Neural progenitor cell (in vitro differentiated cells): Measurements from ENCODE around the gene LILRB2. TPM values are rescaled to one million over a fixed set of nuclear protein-coding genes. Genes with fewer than 3 reads are reported as not detected.

ENCODE experiments used
- DNase-seq: peaks from one replicate; pipeline ENCODE4 v3.0.0-alpha.2; 2016; ENCODE audit warnings: low spot score
- H2AFZ ChIP-seq: fragments of 200-600 bp; sonication (generic); replicated peaks from 2 replicates; pipeline ENCODE4 v1.6.1; 2016; ENCODE audit warnings: antibody characterized with exemption
- H3F3A ChIP-seq: fragments of 200-600 bp; sonication (generic); 2 replicates; pipeline ENCODE4 v1.6.1; 2016; ENCODE audit warnings: antibody characterized with exemption, low read depth
- H3K27ac ChIP-seq: fragments of 200-600 bp; sonication (generic); 2 replicates; pipeline ENCODE4 v1.5.1; 2016; ENCODE audit warnings: mild to moderate bottlenecking
- H3K27me3 ChIP-seq: fragments of 200-600 bp; sonication (generic); 2 replicates; pipeline ENCODE4 v1.6.1; 2016; ENCODE audit warnings: mild to moderate bottlenecking, moderate library complexity
- H3K36me3 ChIP-seq: fragments of 200-600 bp; sonication (generic); 2 replicates; pipeline ENCODE4 v1.5.1; 2016
- H3K4me1 ChIP-seq: fragments of 200-600 bp; sonication (generic); 2 replicates; pipeline ENCODE4 v1.6.1; 2016; ENCODE audit warnings: mixed run types
- H3K4me2 ChIP-seq: fragments of 200-600 bp; sonication (generic); 2 replicates; pipeline ENCODE4 v1.6.1; 2016
- H3K4me3 ChIP-seq: fragments of 200-600 bp; sonication (generic); 2 replicates; pipeline ENCODE4 v1.5.1; 2016
- H3K79me2 ChIP-seq: fragments of 200-600 bp; sonication (generic); 2 replicates; pipeline ENCODE4 v1.6.1; 2016; ENCODE audit warnings: low read depth
- H3K9ac ChIP-seq: fragments of 200-600 bp; sonication (generic); 2 replicates; pipeline ENCODE4 v1.6.1; 2016
- H3K9me3 ChIP-seq: fragments of 200-600 bp; sonication (generic); 2 replicates; pipeline ENCODE4 v1.5.1; 2016; ENCODE audit warnings: low read depth
- H4K20me1 ChIP-seq: fragments of 200-600 bp; sonication (generic); 2 replicates; pipeline ENCODE4 v1.6.1; 2016; ENCODE audit warnings: low read depth
- H3K27ac Mint-ChIP-seq: 3 replicates; pipeline ENCODE4 v1.8.0; 2021; ENCODE audit warnings: mixed read lengths
- H3K27me3 Mint-ChIP-seq: 2 replicates; pipeline ENCODE4 v1.8.0; 2022; ENCODE audit warnings: low read depth, mild to moderate bottlenecking, inconsistent platforms, moderate library complexity, mixed read lengths; ENCODE audit not compliant: insufficient read depth
- H3K36me3 Mint-ChIP-seq: 3 replicates; pipeline ENCODE4 v1.8.0; 2021; ENCODE audit warnings: mixed read lengths
- H3K4me1 Mint-ChIP-seq: 3 replicates; pipeline ENCODE4 v1.8.0; 2021; ENCODE audit warnings: mixed read lengths
- H3K4me3 Mint-ChIP-seq: 3 replicates; pipeline ENCODE4 v1.8.0; 2021; ENCODE audit warnings: mild to moderate bottlenecking, moderate library complexity, mixed read lengths
- H3K9me3 Mint-ChIP-seq: 3 replicates; pipeline ENCODE4 v1.8.0; 2020; ENCODE audit warnings: mixed read lengths
- CTCF ChIP-seq: fragments of 200-600 bp; sonication (generic); IDR thresholded peaks from 2 replicates; pipeline ENCODE4 v1.5.1; 2017; ENCODE audit warnings: antibody characterized with exemption, mild to moderate bottlenecking
- EZH2 ChIP-seq: fragments of 200-600 bp; sonication (generic); IDR thresholded peaks from 2 replicates; pipeline ENCODE4 v1.6.1; 2017; ENCODE audit warnings: antibody characterized with exemption, mild to moderate bottlenecking, moderate library complexity
- EZH2phosphoT487 ChIP-seq: fragments of 200-600 bp; sonication (generic); IDR thresholded peaks from 2 replicates; pipeline ENCODE4 v1.6.1; 2017; ENCODE audit warnings: antibody characterized with exemption
- total RNA-seq: library from RNA; depleted of rRNA; stranded (reverse); fragments of >200 nt; gene quantifications from 2 replicates; pipeline ENCODE4 v1.2.3, GENCODE V29; 2015; ENCODE audit warnings: low replicate concordance

The LILRB2 gene
- total RNA-seq, 1 donor from 2014 or later = not detected

- Mint-ChIP-seq H3K9me3 (peaks cover 14% of the 10 kb centered on the region), H3K27ac (no peak overlapping the region), H3K36me3 (no peaks in the 10 kb centered on the region), H3K4me1 (no peaks in the 10 kb centered on the region), H3K27me3 (peaks cover 8% of the 10 kb centered on the region), H3K4me3 (no peak overlapping the region)
- Histone ChIP-seq H3K27ac (no peak overlapping the region), H3K9ac (no peak overlapping the region), H2AFZ (no peak overlapping the region), H3F3A (no peaks in the 10 kb centered on the region), H3K4me3 (no peak overlapping the region), H3K79me2 (no peaks in the 10 kb centered on the region), H3K36me3 (no peaks in the 10 kb centered on the region), H3K27me3 (peaks cover 6% of the 10 kb centered on the region), H3K4me2 (no peak overlapping the region), H3K9me3 (no peaks in the 10 kb centered on the region), H4K20me1 (no peaks in the 10 kb centered on the region), H3K4me1 (no peaks in the 10 kb centered on the region)
- TF ChIP-seq EZH2phosphoT487 = no peak
- TF ChIP-seq CTCF = no peak
- no peak for TF ChIP-seq EZH2
- DNase-seq = no peak
Measured at GRCh38 chr19:54319892-54320670, 39.2 kb upstream of the LILRB2 start.

- no peaks in the 10 kb centered on the region for H3K9me3 ChIP-seq
- no peaks in the 10 kb centered on the region for H3K36me3 Mint-ChIP-seq
- peaks cover 14% of the 10 kb centered on the region for H3K9me3 Mint-ChIP-seq
- H3K4me1 Mint-ChIP-seq = no peaks in the 10 kb centered on the region
- no peak overlapping the region for H2AFZ ChIP-seq
- H3K27me3 ChIP-seq = peaks cover 3% of the 10 kb centered on the region
- H3K9ac ChIP-seq = no peak overlapping the region
- H3K27me3 Mint-ChIP-seq = peaks cover 8% of the 10 kb centered on the region
- DNase-seq = no peak
- H3K27ac Mint-ChIP-seq = no peak overlapping the region
- TF ChIP-seq EZH2phosphoT487 (no peak), EZH2 (no peak), CTCF (no peak)
- no peaks in the 10 kb centered on the region for H4K20me1 ChIP-seq
- no peak overlapping the region for H3K27ac ChIP-seq
- H3K4me1 ChIP-seq = no peaks in the 10 kb centered on the region
- no peak overlapping the region for H3K4me3 ChIP-seq
- H3F3A ChIP-seq = no peaks in the 10 kb centered on the region
- H3K4me3 Mint-ChIP-seq = no peak overlapping the region
- H3K36me3 ChIP-seq = no peaks in the 10 kb centered on the region
- H3K4me2 ChIP-seq = no peak overlapping the region
- no peaks in the 10 kb centered on the region for H3K79me2 ChIP-seq
Measured at GRCh38 chr19:54319049-54319448, 38.1 kb upstream of the LILRB2 start.

- no peak overlapping the region for H3K9ac ChIP-seq
- H3K4me3 Mint-ChIP-seq = no peak overlapping the region
- TF ChIP-seq EZH2 (no peak), CTCF (no peak), EZH2phosphoT487 (no peak)
- no peaks in the 10 kb centered on the region for H3F3A ChIP-seq
- no peaks in the 10 kb centered on the region for H3K4me1 Mint-ChIP-seq
- no peaks in the 10 kb centered on the region for H3K9me3 ChIP-seq
- no peak overlapping the region for H3K4me3 ChIP-seq
- peaks cover 8% of the 10 kb centered on the region for H3K27me3 Mint-ChIP-seq
- DNase-seq = no peak
- H3K36me3 ChIP-seq = no peaks in the 10 kb centered on the region
- no peaks in the 10 kb centered on the region for H3K79me2 ChIP-seq
- no peak overlapping the region for H2AFZ ChIP-seq
- no peaks in the 10 kb centered on the region for H4K20me1 ChIP-seq
- no peak overlapping the region for H3K27ac Mint-ChIP-seq
- no peaks in the 10 kb centered on the region for H3K4me1 ChIP-seq
- H3K4me2 ChIP-seq = no peak overlapping the region
- H3K27me3 ChIP-seq = no peaks in the 10 kb centered on the region
- H3K9me3 Mint-ChIP-seq = peaks cover 14% of the 10 kb centered on the region
- no peaks in the 10 kb centered on the region for H3K36me3 Mint-ChIP-seq
- H3K27ac ChIP-seq = no peak overlapping the region
Measured at GRCh38 chr19:54317965-54318240, 37.0 kb upstream of the LILRB2 start.
